Measurements from ENCODE around the gene GOLPH3. TPM values are rescaled to one million over a fixed set of nuclear protein-coding genes. Genes with fewer than 3 reads are reported as not detected.
A peak's percentile ranks its signal among the peaks of the same experiment; 100 is the strongest.

GOLPH3 gene
- total and polyA plus RNA-seq, 3 experiments from 2014 or later: 105 to 110 (median 109) TPM

- H3K9me3 Mint-ChIP-seq: no peaks in the 10 kb centered on the region
- ChIA-PET CTCF (no interaction called here), POLR2A (no interaction called here)
- peak overlapping the region in 3 of 7 donors; percentile 23 to 58 (median 32) for H3K4me3 Mint-ChIP-seq
- no peak for DNase-seq
- peaks cover 33% of the 10 kb centered on the region for H3K4me1 ChIP-seq (ENCODE audit: insufficient read depth, low read length)
- no peaks in the 10 kb centered on the region for H3K27me3 ChIP-seq (ENCODE audit: insufficient read depth, low read length, poor library complexity, severe bottlenecking)
- peaks cover 63 to 80% (median 71%) of the 10 kb centered on the region in 3 donors for H3K4me1 Mint-ChIP-seq
- peaks cover 13% of the 10 kb centered on the region for H3K36me3 ChIP-seq (ENCODE audit: insufficient read depth, low read length)
- peaks cover 0 to 67% (median 9%) of the 10 kb centered on the region in 3 donors for H3K36me3 Mint-ChIP-seq
- H3K9me3 ChIP-seq (ENCODE audit: low read length): no peaks in the 10 kb centered on the region
- no peaks in the 10 kb centered on the region for H3K27me3 Mint-ChIP-seq
- no peak overlapping the region for H3K27ac ChIP-seq (ENCODE audit: low read depth, low read length)
- no peak overlapping the region for H3K4me3 ChIP-seq (ENCODE audit: low read length)
- H3K27ac Mint-ChIP-seq: peak overlapping the region in 6 of 8 donors; percentile 9 to 43 (median 18)
Observed at GRCh38 chr5:32168460-32169033, 5.6 kb downstream of the GOLPH3 start.

- H3K4me1 Mint-ChIP-seq: peaks cover 51 to 78% (median 61%) of the 10 kb centered on the region in 3 donors
- H3K27ac Mint-ChIP-seq: peak overlapping the region in 3 of 8 donors; percentile 16 to 73 (median 17)
- H3K9me3 Mint-ChIP-seq: no peaks in the 10 kb centered on the region
- no peak for DNase-seq
- peak overlapping the region in 2 of 7 donors; percentile 20 to 32 for H3K4me3 Mint-ChIP-seq
- ChIA-PET POLR2A (interaction anchor here (1.0 kb wide), 1 partner anchor 12 kb away, joined by 3 read pairs; no protein-coding TSS in a partner anchor), CTCF (no interaction called here)
- Histone ChIP-seq H3K36me3 (ENCODE audit: insufficient read depth, low read length) (peaks cover 13% of the 10 kb centered on the region), H3K4me1 (ENCODE audit: insufficient read depth, low read length) (peaks cover 28% of the 10 kb centered on the region), H3K27me3 (ENCODE audit: insufficient read depth, low read length, poor library complexity, severe bottlenecking) (no peaks in the 10 kb centered on the region), H3K9me3 (ENCODE audit: low read length) (no peaks in the 10 kb centered on the region), H3K4me3 (ENCODE audit: low read length) (no peak overlapping the region), H3K27ac (ENCODE audit: low read depth, low read length) (no peak overlapping the region)
- no peaks in the 10 kb centered on the region for H3K27me3 Mint-ChIP-seq
- H3K36me3 Mint-ChIP-seq: peaks cover 0 to 54% (median 9%) of the 10 kb centered on the region in 3 donors
Observed at GRCh38 chr5:32165597-32165996, 8.5 kb downstream of the GOLPH3 start.

- Histone ChIP-seq H3K36me3 (ENCODE audit: insufficient read depth, low read length) (peaks cover 4% of the 10 kb centered on the region), H3K4me1 (ENCODE audit: insufficient read depth, low read length) (peaks cover 30% of the 10 kb centered on the region), H3K27me3 (ENCODE audit: insufficient read depth, low read length, poor library complexity, severe bottlenecking) (no peaks in the 10 kb centered on the region), H3K4me3 (ENCODE audit: low read length) (no peak overlapping the region), H3K27ac (ENCODE audit: low read depth, low read length) (no peak overlapping the region), H3K9me3 (ENCODE audit: low read length) (no peaks in the 10 kb centered on the region)
- DNase-seq: no peak
- Mint-ChIP-seq H3K27ac (peak overlapping the region in 3 of 8 donors; percentile 6 to 69 (median 21)), H3K4me1 (peaks cover 43 to 60% (median 44%) of the 10 kb centered on the region in 3 donors), H3K9me3 (no peaks in the 10 kb centered on the region), H3K36me3 (peaks cover 0 to 41% (median 4%) of the 10 kb centered on the region in 3 donors), H3K27me3 (no peaks in the 10 kb centered on the region), H3K4me3 (peak overlapping the region in 4 of 7 donors; percentile 2 to 33 (median 14))
- ChIA-PET POLR2A (no interaction called here), CTCF (no interaction called here)
Observed at GRCh38 chr5:32163785-32164184, 10.3 kb downstream of the GOLPH3 start.

GRCh38 chr5:32163053-32163452, 11.1 kb downstream of the GOLPH3 start:
- no peaks in the 10 kb centered on the region for H3K27me3 ChIP-seq (ENCODE audit: insufficient read depth, low read length, poor library complexity, severe bottlenecking)
- DNase-seq: no peak
- CTCF ChIA-PET: no interaction called here
- Mint-ChIP-seq H3K4me1 (peaks cover 35 to 53% (median 36%) of the 10 kb centered on the region in 3 donors), H3K36me3 (peaks cover 0 to 33% (median 1%) of the 10 kb centered on the region in 3 donors), H3K27ac (peak overlapping the region in 1 of 8 donors; percentile 43), H3K27me3 (no peaks in the 10 kb centered on the region), H3K4me3 (peak overlapping the region in 1 of 7 donors; percentile 13), H3K9me3 (no peaks in the 10 kb centered on the region)
- H3K4me3 ChIP-seq (ENCODE audit: low read length): no peak overlapping the region
- peaks cover 36% of the 10 kb centered on the region for H3K4me1 ChIP-seq (ENCODE audit: insufficient read depth, low read length)
- H3K36me3 ChIP-seq (ENCODE audit: insufficient read depth, low read length): peaks cover 4% of the 10 kb centered on the region
- no peaks in the 10 kb centered on the region for H3K9me3 ChIP-seq (ENCODE audit: low read length)
- POLR2A ChIA-PET: no interaction called here
- no peak overlapping the region for H3K27ac ChIP-seq (ENCODE audit: low read depth, low read length)

GRCh38 chr5:32160228-32160627, 13.9 kb downstream of the GOLPH3 start:
- Histone ChIP-seq H3K4me1 (ENCODE audit: insufficient read depth, low read length) (peaks cover 36% of the 10 kb centered on the region), H3K4me3 (ENCODE audit: low read length) (no peak overlapping the region), H3K27ac (ENCODE audit: low read depth, low read length) (no peak overlapping the region), H3K9me3 (ENCODE audit: low read length) (no peaks in the 10 kb centered on the region), H3K36me3 (ENCODE audit: insufficient read depth, low read length) (no peaks in the 10 kb centered on the region), H3K27me3 (ENCODE audit: insufficient read depth, low read length, poor library complexity, severe bottlenecking) (no peaks in the 10 kb centered on the region)
- POLR2A ChIA-PET: no interaction called here
- DNase-seq: no peak
- no peaks in the 10 kb centered on the region for H3K27me3 Mint-ChIP-seq
- H3K27ac Mint-ChIP-seq: peak overlapping the region in 1 of 8 donors; percentile 50
- CTCF ChIA-PET: no interaction called here
- peaks cover 19 to 35% (median 31%) of the 10 kb centered on the region in 3 donors for H3K4me1 Mint-ChIP-seq
- H3K36me3 Mint-ChIP-seq: peaks cover 0 to 19% (median 1%) of the 10 kb centered on the region in 3 donors
- peak overlapping the region in 4 of 7 donors; percentile 13 to 60 (median 48) for H3K4me3 Mint-ChIP-seq
- H3K9me3 Mint-ChIP-seq: no peaks in the 10 kb centered on the region

- Mint-ChIP-seq H3K4me3 (no peak overlapping the region), H3K4me1 (peaks cover 22 to 37% (median 33%) of the 10 kb centered on the region in 3 donors), H3K27me3 (no peaks in the 10 kb centered on the region), H3K27ac (peak overlapping the region in 1 of 8 donors; percentile 22), H3K9me3 (no peaks in the 10 kb centered on the region), H3K36me3 (peaks cover 0 to 20% (median 1%) of the 10 kb centered on the region in 3 donors)
- CTCF ChIA-PET: no interaction called here
- no peak for DNase-seq
- POLR2A ChIA-PET: no interaction called here
- Histone ChIP-seq H3K36me3 (ENCODE audit: insufficient read depth, low read length) (no peaks in the 10 kb centered on the region), H3K9me3 (ENCODE audit: low read length) (no peaks in the 10 kb centered on the region), H3K27me3 (ENCODE audit: insufficient read depth, low read length, poor library complexity, severe bottlenecking) (no peaks in the 10 kb centered on the region), H3K4me3 (ENCODE audit: low read length) (no peak overlapping the region), H3K4me1 (ENCODE audit: insufficient read depth, low read length) (peaks cover 41% of the 10 kb centered on the region), H3K27ac (ENCODE audit: low read depth, low read length) (no peak overlapping the region)
Observed at GRCh38 chr5:32159328-32160072, 14.6 kb downstream of the GOLPH3 start.

GRCh38 chr5:32158679-32158975, 15.5 kb downstream of the GOLPH3 start:
- peaks cover 42% of the 10 kb centered on the region for H3K4me1 ChIP-seq (ENCODE audit: insufficient read depth, low read length)
- Mint-ChIP-seq H3K9me3 (no peaks in the 10 kb centered on the region), H3K36me3 (peaks cover 0 to 17% (median 0%) of the 10 kb centered on the region in 3 donors), H3K4me1 (peaks cover 22 to 37% (median 34%) of the 10 kb centered on the region in 3 donors), H3K4me3 (no peak overlapping the region), H3K27me3 (no peaks in the 10 kb centered on the region), H3K27ac (no peak overlapping the region)
- no peak overlapping the region for H3K4me3 ChIP-seq (ENCODE audit: low read length)
- no peaks in the 10 kb centered on the region for H3K36me3 ChIP-seq (ENCODE audit: insufficient read depth, low read length)
- POLR2A ChIA-PET: no interaction called here
- no peak for DNase-seq
- H3K9me3 ChIP-seq (ENCODE audit: low read length): no peaks in the 10 kb centered on the region
- no peak overlapping the region for H3K27ac ChIP-seq (ENCODE audit: low read depth, low read length)
- CTCF ChIA-PET: no interaction called here
- no peaks in the 10 kb centered on the region for H3K27me3 ChIP-seq (ENCODE audit: insufficient read depth, low read length, poor library complexity, severe bottlenecking)

GRCh38 chr5:32157078-32157477, 17.0 kb downstream of the GOLPH3 start:
- Histone ChIP-seq H3K4me1 (ENCODE audit: insufficient read depth, low read length) (peaks cover 43% of the 10 kb centered on the region), H3K36me3 (ENCODE audit: insufficient read depth, low read length) (no peaks in the 10 kb centered on the region), H3K4me3 (ENCODE audit: low read length) (no peak overlapping the region), H3K27ac (ENCODE audit: low read depth, low read length) (no peak overlapping the region), H3K9me3 (ENCODE audit: low read length) (no peaks in the 10 kb centered on the region), H3K27me3 (ENCODE audit: insufficient read depth, low read length, poor library complexity, severe bottlenecking) (no peaks in the 10 kb centered on the region)
- Mint-ChIP-seq H3K4me1 (peaks cover 32 to 44% (median 37%) of the 10 kb centered on the region in 3 donors), H3K4me3 (no peak overlapping the region), H3K27me3 (no peaks in the 10 kb centered on the region), H3K36me3 (peaks cover 0 to 15% (median 0%) of the 10 kb centered on the region in 3 donors), H3K27ac (no peak overlapping the region), H3K9me3 (no peaks in the 10 kb centered on the region)
- POLR2A ChIA-PET: no interaction called here
- no peak for DNase-seq
- CTCF ChIA-PET: interaction anchor here (0.8 kb wide), 1 partner anchor 16 kb away, joined by 3 read pairs; no protein-coding TSS in a partner anchor
